NCI-H1105 treated with DMSO at 0.1 percent for 48 hours (cell line): ENCODE measurements around the gene NFATC4.
A peak's percentile ranks its signal among the peaks of the same experiment; 100 is the strongest.

Experiments
- DNase-seq: peaks from one replicate; lab custom pipeline; 2025; lab: John Stamatoyannopoulos, UW

Gene NFATC4

DNA sequence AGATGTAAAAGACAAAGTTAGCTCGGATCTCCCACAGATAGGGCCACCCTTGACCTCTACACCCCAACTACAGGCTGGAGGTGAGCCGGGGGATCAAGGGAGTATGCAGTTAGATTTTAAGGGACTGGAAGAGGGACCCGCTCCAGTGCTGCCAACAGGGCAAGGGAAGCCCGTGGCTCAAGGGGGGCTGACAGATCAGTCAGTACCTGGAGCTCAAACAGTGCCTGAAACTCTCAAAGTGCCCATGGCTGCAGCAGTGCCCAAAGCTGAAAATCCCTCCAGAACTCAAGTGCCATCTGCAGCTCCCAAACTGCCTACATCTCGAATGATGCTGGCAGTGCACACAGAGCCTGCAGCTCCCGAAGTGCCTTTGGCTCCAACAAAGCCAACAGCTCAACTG lies 41.2 kb downstream of the NFATC4 start:
- DNase-seq, result no peak

DNA sequence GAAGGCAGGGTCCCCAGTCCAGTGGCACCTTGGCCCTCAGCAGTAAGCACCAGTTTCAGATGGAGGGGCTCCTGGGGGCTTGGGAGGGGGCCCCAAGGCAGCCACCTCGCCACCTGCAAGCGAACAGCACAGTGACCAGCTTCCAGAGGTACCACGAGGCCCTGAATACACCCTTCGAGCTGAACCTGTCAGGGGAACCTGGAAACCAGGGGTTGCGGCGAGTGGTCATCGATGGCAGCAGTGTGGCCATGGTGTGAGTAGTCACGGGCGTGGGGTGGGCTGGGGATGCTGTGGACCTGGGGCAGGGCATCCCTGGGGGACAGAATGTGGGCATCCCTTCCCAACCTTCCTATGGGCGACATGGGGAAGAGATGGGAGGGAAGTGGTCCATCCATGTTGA lies 42.0 kb downstream of the NFATC4 start:
- DNase-seq, result no peak

GRCh38 chr14:24411443-24412389 lies 43.7 kb downstream of the NFATC4 start:
- DNase-seq, result peak; percentile 33

GRCh38 chr14:24414077-24414476 lies 46.1 kb downstream of the NFATC4 start:
- no peak for DNase-seq

DNA sequence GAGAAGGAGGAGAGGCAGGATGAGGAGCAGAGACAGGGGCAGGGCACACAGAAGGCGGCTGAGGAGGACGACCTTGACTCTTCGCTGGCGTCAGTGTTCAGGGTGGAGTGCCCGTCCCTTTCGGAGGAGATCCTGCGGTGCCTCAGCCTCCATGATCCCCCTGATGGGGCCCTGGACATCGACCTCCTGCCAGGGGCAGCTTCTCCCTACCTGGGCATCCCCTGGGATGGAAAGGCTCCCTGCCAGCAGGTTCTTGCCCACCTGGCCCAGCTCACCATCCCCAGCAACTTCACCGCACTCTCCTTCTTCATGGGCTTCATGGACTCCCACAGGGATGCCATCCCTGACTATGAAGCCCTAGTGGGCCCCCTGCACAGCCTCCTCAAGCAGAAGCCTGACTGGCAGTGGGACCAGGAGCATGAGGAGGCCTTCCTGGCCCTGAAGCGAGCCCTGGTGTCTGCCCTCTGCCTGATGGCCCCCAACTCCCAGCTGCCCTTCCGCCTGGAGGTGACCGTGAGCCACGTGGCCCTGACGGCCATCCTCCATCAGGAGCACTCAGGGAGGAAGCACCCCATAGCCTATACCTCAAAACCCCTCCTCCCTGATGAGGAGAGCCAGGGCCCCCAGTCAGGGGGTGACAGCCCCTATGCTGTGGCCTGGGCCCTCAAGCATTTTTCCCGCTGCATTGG lies 46.9 kb downstream of the NFATC4 start:
- no peak for DNase-seq

DNA sequence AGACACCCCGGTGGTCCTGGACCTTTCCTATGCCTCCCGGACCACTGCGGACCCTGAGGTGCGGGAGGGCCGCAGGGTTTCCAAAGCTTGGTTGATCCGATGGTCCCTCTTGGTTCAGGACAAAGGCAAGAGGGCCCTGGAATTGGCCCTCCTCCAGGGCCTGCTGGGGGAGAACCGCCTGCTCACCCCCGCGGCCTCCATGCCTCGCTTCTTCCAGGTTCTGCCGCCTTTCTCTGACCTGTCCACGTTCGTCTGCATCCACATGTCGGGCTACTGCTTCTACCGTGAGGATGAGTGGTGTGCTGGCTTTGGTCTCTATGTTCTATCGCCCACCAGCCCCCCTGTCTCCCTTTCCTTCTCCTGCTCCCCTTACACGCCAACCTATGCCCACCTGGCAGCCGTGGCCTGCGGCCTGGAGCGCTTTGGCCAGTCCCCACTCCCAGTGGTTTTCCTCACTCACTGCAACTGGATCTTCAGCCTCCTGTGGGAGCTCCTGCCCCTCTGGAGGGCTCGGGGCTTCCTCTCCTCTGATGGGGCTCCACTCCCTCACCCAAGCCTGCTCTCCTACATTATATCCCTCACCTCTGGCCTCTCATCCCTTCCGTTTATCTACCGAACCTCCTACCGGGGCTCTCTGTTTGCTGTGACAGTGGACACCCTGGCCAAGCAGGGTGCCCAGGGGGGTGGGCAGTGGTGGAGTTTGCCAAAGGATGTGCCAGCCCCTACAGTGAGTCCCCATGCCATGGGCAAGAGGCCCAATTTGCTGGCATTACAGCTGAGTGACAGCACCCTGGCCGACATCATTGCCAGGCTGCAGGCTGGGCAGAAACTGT lies 47.7 kb downstream of the NFATC4 start:
- no peak for DNase-seq

- no peak for DNase-seq
Observed at GRCh38 chr14:24416254-24416931, 48.4 kb downstream of the NFATC4 start.

- DNase-seq, result no peak
Observed at GRCh38 chr14:24416932-24417619, 49.1 kb downstream of the NFATC4 start.

GRCh38 chr14:24417832-24418491 lies 50.0 kb downstream of the NFATC4 start:
- DNase-seq, result no peak

- no peak for DNase-seq
Observed at GRCh38 chr14:24418492-24418873, 50.5 kb downstream of the NFATC4 start.

DNA sequence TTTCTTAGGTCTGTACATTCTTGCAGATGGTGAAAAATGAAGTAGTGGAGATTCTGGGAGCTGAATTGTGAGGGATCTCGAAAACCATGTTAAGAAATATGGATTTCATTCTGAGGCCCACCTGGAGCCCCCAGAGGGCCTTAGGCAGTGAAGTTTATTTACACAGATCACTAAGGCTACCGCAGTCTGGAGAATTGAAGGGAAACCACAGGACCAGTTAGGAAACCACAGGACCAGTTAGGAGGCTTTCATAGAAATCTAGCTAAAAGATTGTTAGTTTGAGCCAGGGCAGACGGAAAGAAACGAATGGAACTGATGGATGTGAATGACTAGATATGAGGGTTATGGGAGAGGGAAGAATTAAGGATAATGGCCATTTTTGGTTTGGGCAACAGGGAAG lies 54.3 kb downstream of the NFATC4 start:
- no peak for DNase-seq

DNA sequence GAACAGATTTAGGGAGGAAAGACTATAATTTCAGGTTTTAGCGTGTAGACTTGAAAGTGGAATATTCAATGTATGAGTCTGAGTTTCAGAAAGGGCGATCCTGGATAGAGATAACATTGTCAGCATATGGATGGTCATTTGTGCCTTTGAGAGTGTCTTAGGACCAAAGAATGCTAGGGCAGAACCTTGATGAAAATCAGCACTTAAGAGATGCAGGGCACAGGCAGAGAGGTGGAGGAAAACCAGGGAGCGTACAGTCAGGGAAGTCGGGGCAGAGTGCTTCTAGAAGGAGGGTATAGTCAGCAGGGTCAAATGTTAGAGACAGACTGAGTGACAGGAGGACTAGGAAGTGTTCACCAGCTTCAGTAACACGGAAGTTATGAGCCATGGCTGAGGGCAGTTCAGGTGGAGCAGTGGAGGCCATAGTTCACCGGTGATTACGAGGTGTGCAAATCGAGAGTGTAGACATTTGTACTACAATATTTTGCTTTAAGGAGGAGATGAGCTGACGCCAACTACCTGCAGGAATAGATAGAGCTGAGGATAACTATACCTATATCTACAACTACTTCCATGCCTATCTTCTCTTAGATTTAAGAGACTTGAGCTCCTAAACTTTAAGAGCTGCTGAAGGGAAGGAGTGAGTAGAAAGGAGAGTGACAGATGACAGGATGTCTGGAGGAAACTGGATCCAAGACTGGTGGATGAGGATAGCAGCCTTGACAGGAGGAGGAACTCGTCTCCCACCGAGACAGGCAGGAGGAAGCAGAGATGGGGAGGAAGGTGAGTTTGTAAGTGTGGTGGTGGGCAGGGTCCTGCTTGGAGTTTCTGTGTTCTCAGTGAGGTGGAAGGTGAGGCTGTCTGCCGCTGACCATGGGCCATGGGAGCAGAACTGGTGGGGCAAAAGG lies 55.0 kb downstream of the NFATC4 start:
- no peak for DNase-seq

DNA sequence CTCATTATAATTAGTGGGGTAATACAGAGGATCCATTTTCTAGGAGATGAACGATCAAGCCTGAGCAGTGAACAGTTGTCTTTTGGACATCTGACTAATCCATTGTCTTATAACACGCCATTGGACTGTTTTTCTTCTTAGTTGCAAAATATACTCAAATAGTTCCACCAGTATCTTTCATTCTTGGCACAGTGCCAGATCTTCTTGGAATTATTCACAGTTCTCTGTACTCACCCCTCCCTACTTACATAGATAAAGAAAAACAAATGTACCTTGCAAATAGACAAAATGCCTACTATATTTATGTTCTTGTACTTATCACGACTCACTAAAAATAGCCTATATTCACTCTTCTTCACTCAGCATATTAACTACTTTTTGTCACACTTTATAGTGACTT lies 57.7 kb downstream of the NFATC4 start:
- peak; percentile 6 for DNase-seq

GRCh38 chr14:24426150-24426911 lies 58.3 kb downstream of the NFATC4 start:
- no peak for DNase-seq

- DNase-seq, result no peak
Observed at GRCh38 chr14:24426912-24427536, 59.0 kb downstream of the NFATC4 start.

GRCh38 chr14:24427537-24428508 lies 59.8 kb downstream of the NFATC4 start:
- DNase-seq, result no peak
